ENCODE data around the gene PLCXD3.

- no peak for TF ChIP-seq CHD7 (IDR thresholded peaks at IDR 0.05; ENCODE audit: insufficient replicate concordance, low read length)
- no peak for TF ChIP-seq RAD21 (IDR thresholded peaks at IDR 0.05 in 1 of 2, conservative IDR thresholded peaks at IDR 0.05 in 1 of 2; ENCODE audit: low read depth in 2 of 2, low read length in 2 of 2)
- TF ChIP-seq CHD1 (IDR thresholded peaks at IDR 0.05; ENCODE audit: low read depth, low read length) = no peak
Measured at GRCh38 chr5:41290810-41291209, 219.6 kb downstream of the PLCXD3 start.
